UCSD-AML1 (cell line): ENCODE results near the gene ABCG5.

Source experiments
- DNase-seq: peaks from one replicate; lab custom pipeline; 2025; ENCODE audit not compliant: unreplicated experiment; lab: John Stamatoyannopoulos, UW

ABCG5 gene

DNA sequence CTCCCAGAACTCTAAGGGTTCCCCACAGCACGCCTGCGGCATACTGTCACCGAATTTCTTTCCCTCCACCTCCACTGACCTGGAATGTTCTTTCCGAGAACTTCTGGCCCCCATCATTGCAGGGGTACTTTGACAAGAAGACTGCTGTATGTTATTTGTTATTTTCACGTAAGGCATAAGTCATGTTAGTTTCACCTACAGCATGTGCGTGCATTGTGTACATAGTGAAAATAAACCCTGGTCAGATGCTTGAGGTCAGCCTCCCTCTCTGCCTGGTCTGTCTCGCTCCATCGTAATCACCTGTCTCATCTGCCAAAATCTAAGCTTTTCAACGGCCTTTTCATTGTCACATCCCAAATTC lies 4.2 kb upstream of the ABCG5 start:
- DNase-seq, result no peak

DNA sequence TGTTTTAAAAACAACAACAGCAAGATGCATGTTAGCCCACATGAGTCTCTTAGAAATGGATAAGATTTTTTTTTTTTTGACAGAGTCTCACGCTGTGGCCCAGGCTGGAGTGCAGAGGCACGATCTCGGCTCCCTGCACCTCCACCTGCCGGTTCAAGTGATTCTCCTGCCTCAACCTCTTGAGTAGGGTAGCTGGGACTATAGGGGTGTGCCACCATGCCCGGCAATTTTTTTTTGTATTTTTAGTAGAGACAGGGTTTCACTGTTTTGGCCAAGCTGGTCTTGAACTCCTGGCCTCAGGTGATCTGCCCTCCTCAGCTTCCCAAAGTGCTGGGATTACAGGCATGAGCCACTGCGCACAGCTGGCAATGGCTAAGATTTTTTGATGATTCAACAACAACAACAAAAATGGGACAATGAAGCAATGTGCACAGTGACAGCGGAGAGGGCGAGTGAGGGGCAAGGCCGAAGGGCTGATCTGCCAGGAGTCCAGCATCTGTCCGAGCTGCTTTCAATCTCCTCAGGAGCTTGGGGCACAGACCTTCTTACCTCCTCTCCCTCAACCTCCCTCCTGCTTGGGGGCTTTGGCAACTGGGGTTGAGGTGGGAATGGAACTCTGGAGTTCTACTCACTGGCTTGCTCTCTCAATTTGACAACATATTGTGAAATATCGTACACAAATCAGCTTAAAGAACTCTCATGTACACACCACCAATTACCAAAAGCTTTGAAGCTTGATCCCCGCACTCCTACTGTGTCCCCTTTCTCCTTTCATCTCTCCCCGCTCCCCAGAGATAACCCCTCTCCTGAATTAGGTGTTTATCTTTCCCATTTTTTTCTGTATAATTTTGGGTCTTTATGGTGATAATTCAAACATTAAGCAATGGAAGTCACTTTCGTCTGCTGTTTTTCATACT lies 3.6 kb upstream of the ABCG5 start:
- no peak for DNase-seq

DNA sequence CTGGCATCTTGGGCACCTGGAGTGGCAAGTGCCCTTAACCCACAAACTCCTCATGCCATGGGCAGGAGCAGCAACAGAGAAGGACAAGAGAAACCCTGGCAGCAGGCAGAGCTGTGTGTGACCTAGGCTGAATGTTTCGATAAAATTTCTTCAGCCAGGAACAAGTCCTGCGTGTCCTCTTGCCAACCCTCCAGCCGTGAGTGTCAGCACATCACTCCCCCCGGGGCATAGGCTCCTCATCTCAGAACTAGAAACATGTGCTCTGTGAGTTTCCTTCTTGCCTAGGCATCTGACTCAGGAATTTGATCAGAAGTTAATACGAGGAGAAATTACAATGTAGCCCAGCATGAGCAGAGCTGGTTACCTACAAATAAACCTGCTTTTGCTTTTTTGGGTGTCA lies 2.3 kb upstream of the ABCG5 start:
- DNase-seq, result no peak

DNA sequence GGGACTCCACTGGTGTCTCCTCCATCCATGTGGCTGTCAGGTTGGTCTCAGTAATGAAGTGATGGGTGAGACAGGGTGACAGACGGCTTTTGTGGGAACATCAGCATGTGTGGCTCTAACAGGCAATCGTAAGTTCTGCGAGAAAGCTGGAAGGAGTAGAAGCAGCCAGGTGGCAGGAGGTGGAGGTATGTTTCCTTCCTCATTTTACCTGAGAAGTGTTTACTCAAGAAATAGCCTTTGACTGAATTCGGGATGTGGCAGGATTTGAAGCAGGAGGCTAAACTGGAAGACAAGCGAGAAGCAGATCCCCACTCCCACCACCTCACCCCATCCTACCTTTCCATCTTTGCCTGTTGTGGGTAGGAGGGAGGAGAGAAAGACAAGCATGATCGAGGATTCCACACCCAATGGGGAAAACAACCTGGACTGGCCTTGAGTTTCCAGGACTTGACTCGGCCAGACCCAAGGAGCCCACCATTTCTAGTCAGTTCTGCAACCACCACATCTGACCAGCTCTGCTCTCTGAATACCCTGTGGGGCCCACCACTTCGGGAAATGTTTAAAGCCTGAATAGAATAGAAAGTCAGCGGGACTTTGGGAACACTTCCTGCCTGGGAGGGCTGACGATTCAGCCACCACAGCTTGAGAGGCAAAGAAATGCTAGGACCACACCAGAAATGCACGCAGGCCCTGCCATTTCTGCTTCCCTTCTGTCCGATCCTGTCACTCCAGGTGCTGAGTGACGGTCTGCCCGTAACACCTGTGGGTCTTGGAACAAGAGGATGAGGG lies 1.3 kb upstream of the ABCG5 start:
- DNase-seq, result no peak

DNA sequence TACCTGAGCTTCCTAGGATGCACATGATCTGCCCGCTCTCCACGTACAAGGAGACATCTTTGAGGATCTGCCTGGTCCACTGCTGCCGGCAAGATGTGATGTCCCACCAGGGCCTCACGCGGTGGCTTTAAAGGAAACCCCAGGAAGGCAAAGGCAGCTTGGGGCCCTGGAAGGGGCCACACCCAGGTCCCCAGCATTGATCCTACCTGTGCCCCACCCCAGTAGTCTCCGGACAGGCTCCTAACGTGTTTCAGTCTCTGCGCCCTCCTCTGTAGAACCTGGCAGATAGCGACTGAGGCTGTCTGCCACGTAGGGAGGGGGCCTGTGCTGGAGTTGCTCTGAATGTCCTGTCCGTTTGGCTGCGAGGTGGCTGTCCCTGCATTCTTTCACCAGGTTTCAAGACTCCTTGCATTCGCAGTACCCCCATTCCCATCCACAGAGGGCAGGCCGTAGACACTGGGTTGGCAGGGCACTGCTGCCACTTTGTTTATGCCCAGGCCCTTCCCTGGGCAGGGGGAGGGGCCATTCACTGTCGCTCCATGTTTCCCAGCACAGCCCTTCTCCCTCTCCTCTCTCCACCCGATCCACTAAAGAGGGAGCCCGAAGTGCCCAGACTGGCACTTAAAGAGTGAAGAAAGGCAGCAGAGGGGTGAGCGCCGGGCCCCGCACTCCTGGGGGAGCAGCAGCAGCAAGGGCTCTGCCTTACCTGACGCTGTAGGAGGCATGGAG lies 644 bp downstream of the ABCG5 start:
- no peak for DNase-seq

DNA sequence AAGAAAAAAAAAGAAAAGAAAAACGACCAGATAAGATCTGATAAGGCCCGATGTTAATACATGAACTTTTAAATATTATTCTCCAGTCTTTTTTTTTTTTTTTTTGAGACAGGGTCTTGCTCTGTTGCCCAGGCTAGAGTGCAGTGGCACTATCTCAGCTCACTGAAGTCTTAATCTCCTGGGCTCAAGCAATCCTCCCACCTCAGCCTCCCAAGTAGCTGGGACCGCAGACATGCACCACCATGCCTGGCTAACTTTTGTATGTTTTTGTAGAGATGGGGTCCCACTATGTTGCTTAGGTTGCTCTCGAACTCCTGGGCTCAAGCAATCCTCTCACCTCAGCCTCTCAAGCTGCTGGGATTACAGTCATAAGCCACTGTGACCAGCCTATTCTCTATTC lies 1.6 kb downstream of the ABCG5 start:
- no peak for DNase-seq

DNA sequence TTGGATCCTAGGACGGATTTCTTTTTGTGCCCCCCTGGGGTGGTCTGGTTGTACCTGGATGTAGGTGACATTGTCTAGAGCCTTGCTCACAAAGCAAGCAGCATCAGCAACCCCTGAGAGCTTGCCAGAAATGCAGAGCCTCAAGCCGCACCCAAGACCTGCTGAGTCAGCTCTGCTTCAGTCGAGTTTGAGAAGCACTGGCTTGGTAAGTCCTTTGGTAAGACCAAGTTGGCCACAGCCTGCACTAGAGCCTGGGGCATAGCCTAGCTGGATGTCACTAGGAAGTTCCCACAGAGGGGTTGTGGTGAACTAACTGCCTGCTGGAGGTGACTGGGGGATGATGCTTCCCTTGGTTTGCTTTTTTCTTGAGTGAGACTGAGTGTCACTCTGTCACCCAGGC lies 6.2 kb downstream of the ABCG5 start:
- no peak for DNase-seq

DNA sequence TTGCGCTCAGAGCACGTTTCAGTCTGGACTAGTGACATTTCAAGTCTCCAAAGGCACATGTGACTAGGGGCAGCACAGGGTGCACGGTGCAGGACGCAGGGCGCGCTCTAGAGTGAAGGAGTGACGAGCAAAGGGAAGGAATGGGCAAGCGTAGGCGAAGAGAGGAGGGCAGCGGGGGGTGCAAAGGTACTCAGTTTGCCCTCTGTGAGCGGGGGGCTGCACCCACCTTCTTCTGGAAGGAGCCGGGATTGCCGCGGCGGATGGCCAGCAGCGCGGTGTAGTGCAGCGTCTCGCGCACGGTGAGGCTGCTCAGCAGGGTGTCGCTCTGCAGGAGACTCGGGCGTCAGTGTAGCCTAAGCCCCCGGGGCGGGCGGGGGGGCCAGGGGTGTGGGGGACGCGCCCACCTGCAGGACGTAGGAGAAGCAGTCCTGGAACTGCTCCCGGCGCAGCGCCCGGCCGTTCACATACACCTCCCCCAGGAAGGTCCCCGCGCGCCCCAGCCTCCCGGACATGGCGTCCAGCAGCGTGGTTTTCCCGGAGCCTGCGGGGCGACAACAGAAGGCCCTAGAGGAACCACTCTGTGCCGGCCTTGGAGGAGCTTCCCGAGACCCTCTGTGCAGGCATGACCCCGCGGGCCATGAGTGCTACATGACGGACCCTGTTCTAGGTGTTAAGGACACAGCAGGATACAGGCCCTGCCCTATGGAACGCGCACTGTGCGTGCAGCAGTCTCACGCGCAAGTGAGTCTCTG lies 6.9 kb downstream of the ABCG5 start:
- no peak for DNase-seq

DNA sequence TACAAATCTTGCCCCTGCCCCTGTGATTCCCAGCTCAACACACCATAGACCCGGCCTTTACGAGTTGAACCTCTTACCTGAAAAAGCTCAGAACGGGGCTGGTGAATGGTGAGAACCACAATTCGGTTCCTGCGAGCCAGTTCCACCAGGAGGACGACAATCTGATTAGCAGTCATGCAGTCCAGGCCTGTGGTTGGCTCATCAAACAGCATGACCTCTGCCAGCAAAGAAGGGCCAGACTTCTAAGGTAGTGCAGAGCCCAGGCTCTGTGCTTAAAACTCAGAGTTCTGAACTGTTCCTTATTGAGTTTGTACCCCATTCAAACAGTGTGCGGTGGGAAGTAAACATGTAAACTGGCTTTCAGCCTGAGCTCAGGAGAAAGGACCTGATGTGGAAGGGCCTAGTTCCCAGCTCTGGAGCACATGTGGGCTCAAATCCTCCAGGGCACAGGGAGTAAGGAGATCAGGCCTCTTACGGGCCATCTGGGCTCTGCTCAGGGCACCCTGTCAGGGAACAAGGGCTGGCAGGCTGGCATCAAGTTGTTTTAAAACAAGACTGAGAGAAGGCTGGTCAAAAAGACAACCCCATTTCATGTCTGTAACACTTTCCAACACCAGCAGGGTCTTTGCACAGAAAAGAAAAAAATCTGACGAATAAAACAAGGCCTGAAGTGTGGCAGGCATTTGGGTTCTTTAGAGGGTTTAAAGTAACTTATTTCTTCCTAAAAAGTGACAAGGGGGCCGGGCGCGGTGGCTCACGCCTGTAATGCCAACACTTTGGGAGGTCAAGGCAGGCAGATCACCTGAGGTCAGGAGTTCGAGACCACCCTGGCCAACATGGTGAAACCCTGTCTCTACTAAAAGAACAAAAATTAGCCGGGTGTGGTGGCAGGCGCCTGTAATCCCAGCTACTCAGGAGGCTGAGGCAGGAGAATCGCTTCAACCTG lies 12.1 kb downstream of the ABCG5 start:
- DNase-seq, result no peak

DNA sequence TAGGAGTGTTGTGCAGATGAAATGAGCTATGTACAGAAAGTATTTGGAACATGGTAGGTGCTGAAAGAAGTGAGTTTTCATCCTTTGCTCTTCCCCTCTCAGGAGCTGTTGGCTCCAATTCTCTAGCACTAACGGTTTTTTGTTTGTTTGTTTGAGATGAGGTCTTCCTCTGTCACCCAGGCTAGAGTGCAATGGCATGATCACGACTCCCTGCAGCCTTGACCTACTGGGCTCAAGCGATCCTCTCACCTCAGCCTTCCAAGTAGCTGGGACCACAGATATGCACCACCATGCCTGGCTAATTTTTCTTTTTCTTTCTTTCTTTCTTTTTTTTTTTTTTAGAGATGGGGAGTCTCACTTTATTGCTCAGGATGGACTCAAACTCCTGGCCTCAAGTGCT lies 12.8 kb downstream of the ABCG5 start:
- no peak for DNase-seq

DNA sequence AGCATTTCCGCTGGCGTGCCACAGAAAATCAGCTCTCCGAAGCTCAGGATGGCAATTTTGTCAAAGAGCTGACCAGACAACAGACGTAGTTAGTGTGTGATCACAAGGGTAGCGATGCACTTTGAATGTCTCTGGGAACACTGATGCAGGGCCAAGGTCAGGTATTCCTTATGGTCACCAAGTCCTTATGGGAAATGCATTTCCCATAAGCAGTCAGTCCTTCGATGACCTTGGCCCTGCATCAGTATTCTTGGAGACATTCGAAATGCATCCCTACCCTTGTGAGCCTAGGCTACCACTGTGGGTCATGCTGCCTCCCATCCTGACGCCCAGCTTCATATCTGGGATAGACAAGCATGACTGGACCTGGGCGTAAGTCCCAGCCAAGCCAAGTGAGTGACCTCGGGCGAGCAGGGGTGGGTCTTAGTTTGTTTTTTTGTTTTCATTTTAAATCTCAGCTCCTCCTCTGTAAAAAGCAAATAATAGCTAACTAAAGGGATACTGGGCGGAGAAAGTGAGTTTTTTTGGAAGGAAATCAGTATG lies 13.6 kb downstream of the ABCG5 start:
- no peak for DNase-seq

DNA sequence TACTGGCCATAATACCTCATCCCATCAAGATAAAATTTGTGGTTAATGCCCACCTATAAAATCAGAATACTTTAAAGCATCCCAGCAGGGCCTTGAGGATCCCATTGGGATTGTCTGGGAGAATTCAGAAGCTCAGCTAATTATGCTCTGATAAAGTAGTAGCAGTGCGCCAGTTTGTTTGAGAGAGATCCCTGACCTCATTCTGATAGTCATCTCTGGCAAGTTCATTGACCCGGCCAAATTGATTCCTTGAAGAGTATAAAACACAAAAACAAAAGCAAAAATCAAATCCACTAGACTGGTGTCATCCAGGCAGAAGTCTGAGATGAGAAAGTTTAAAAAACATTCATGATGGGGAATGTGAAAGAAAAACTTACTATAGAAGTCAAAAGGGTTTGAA lies 14.1 kb downstream of the ABCG5 start:
- no peak for DNase-seq

DNA sequence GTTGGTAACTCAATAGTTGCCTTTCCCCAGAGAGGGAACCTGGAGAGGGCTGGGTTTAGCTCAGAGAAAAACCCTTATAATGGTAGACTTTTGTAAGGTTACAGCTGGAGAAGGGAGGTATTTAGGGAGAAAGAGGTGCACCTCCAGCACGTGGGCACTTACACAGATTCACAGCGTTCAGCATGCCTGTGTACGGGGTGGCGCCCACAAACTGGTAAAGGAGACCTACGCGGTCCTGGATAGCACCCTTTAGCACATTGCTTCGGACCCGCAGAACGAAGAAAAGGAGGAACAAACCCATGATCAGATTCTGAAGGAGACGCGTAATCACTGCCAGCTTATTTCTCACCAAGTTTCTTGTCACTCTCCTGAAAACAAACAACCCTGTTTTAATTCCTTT lies 14.9 kb downstream of the ABCG5 start:
- no peak for DNase-seq

DNA sequence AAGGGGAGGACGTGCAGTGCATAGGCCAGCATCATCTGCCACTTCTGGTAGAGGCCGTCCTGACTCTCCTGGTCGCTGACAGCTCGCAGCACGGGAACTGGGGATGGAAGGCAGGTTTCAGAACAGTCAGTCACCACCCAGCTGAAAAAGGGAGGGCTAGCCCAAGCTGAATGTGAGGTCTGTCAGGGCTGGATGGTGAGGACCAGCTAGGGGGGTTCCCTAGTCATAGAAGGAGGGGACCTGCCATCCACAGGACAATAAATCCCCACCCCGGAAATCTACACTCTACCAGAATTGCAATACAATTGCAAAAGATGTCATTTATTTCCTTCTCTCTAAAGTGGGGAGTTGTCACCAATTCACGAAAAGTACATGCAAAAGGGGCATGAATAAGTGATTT lies 15.8 kb downstream of the ABCG5 start:
- DNase-seq, result no peak

DNA sequence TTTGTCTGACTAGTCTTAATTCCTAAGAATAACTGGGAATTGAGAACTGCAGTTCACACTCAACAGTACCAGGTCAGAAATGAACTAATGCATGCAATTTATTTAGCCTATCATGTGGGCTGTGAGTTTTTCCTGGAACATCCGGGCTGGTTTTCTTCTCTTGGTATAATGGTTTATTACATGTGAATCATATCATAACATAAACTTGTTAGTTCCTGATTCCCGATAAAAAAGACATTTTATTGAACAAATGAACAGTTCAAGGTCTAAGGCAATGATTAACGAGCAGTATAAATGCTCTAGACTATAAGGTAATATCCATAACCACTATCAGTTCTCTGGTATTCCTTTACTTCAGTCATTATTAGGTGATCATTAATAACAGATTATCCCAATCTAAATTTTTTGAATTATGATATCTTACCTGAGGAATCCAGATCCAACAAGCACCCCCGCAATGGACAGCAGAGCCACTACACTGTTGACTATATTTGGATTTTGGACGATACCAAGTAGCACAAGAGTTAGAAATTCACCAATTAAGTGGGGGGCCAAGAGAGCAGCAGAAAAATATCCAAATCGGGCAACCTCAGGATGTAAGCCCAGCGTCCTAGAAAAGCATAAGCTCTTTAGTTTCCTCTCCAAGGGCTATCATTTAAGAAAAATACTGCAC lies 19.0 kb downstream of the ABCG5 start:
- DNase-seq, result no peak

DNA sequence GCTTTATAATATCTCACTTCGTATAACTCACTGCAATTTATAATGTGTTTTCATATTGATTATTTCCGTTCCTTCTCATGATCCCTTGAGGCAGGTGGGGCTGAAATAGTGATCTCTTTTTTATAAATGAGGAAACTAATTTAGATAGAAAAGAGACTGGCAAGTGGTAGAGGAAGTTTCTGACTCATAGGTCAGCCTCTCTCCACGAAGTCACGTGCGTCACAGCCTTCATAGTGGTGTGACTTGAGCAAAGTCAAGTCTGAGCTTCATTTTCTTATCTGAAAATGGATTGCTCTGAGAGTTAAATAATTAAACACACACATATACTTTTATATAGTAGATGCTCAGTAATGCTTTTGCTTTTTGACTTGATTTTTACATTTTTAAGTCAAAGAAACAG lies 19.9 kb downstream of the ABCG5 start:
- DNase-seq, result no peak

DNA sequence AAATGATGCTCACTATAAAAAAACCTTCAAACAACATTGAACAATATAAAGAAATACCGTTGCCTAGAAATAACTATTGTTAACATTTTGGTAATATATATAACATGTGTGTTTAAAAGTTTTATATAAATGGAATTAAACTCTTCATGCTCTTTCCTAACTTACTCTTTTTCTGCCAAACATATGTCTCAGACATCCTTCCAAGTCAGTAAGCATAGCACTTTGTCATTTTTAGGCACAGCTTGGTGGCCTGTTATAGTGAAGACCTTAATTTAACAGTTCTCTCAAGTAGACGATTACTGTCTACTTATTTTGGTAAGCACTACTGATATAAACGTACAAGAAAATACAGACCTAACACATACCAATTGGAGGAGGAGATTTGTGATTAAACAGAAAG lies 23.9 kb downstream of the ABCG5 start:
- DNase-seq, result no peak

DNA sequence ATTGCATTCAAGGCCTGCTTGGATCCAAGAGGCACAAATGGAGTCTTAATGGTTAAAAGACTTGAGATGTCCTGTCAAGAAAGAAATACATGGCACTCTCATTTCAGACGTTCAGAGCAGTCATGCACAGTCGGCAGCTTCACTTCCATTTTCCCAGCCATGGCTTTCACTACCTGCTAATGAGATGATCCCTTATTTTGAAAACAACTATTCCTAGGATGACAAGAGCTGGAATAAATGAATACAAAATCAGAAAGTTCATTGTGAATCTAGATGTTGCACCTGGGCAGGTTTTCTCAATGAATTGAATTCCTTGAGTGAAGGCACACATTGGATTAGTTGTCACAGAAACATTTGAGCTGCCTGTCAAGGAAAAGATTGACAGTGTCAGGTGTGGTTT lies 25.7 kb downstream of the ABCG5 start:
- DNase-seq, result no peak

DNA sequence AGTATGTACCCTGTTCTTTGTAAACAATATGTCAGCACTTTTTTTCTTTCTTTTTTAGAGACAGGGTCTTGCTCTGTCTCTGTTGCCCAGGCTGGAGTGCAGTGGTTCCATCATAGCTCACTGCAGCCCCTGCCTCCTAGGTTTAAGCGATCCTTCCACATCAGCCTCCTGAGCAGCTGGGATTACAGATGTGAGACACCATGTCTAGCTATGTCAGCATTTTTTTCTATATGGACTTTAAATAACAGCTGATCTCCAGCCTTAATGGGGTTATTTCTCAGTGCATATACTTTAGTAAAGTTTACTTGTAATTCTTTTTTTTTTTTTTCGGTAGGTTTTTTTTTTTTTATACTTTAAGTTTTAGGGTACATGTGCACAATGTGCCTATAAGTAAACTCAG lies 26.6 kb downstream of the ABCG5 start:
- DNase-seq, result no peak
